ENCODE data around the gene STC2. TPM values are rescaled to one million over a fixed set of nuclear protein-coding genes. Genes with fewer than 3 reads are reported as not detected.

The STC2 gene
- total RNA-seq, 1 donor from 2014 or later: 2.6 TPM

DNA sequence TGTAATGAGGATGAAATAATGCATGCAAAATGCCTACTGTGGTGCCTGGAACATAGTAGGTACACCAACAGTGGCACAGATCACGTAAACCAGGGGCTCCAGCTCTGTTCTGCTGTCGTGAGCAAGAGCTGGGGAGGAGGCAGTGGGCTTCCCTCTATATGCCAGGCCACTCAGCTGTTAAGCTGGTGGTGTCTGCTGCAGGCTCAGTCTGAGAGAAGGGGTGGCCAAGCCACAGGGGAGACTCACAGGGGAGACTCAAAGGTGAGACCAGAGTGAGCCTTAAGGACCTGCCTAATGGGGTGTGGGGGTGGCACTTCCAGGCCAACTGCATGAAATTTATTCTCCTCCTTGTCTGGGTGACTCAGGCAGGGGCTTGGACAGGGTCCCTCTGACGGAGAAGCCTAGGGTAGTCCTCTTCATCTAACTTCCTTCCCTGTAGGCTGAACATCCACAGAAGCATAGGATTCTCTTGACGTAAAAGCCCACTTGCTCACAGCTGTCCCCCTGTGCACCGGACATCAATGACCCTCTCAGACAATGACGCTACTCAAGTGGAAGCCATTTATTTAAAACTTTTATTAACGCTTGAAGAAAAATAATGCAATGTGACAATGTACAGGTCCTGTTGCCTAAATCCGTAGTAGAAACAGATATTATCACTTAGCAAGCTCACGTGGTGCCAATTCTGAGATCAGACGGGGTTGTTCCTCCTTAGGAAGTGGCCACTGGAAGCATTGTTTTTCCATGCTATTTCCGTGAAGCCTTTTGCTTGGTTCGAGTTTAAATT, 13.9 kb downstream of the STC2 start:
- no peak overlapping the region for H3K27ac Mint-ChIP-seq (ENCODE audit: unreplicated experiment)
- H3K9me3 Mint-ChIP-seq: no peaks in the 10 kb centered on the region
- H3K36me3 Mint-ChIP-seq (ENCODE audit: low read depth): no peaks in the 10 kb centered on the region
- H3K27me3 Mint-ChIP-seq (ENCODE audit: low read depth): peaks cover 4% of the 10 kb centered on the region
- no peak overlapping the region for H3K4me3 Mint-ChIP-seq
- no peak for DNase-seq (ENCODE audit: low read depth, low spot score)
- TF ChIP-seq, protein P1, sequence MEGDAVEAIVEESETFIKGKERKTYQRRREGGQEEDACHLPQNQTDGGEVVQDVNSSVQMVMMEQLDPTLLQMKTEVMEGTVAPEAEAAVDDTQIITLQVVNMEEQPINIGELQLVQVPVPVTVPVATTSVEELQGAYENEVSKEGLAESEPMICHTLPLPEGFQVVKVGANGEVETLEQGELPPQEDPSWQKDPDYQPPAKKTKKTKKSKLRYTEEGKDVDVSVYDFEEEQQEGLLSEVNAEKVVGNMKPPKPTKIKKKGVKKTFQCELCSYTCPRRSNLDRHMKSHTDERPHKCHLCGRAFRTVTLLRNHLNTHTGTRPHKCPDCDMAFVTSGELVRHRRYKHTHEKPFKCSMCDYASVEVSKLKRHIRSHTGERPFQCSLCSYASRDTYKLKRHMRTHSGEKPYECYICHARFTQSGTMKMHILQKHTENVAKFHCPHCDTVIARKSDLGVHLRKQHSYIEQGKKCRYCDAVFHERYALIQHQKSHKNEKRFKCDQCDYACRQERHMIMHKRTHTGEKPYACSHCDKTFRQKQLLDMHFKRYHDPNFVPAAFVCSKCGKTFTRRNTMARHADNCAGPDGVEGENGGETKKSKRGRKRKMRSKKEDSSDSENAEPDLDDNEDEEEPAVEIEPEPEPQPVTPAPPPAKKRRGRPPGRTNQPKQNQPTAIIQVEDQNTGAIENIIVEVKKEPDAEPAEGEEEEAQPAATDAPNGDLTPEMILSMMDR (conservative IDR thresholded peaks at IDR 0.05): no peak
- peaks cover 33% of the 10 kb centered on the region for H3K4me1 Mint-ChIP-seq

DNA sequence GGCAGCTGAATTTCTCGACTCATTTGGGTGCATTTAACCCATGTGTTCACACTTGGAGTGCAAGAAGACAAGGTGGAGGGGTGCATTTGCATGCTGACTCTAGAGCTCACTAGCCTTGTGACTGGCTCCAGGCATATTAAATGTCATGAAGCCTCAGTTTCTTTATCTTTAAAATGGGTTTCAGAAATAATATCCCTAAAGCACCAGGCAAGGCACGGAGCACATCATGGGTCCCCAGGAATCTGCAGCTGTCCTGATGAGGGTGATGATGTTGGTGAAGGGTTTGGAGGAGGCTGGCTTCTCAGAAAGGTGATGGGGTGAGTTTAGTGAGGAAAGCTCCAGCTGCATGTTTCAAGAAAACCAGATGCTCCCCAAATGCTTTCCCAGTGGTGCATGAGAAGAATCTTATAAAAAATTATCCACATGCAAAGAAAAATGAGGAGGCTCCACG, 14.8 kb downstream of the STC2 start:
- no peak for DNase-seq (ENCODE audit: low read depth, low spot score)
- H3K27ac Mint-ChIP-seq (ENCODE audit: unreplicated experiment): no peak overlapping the region

DNA sequence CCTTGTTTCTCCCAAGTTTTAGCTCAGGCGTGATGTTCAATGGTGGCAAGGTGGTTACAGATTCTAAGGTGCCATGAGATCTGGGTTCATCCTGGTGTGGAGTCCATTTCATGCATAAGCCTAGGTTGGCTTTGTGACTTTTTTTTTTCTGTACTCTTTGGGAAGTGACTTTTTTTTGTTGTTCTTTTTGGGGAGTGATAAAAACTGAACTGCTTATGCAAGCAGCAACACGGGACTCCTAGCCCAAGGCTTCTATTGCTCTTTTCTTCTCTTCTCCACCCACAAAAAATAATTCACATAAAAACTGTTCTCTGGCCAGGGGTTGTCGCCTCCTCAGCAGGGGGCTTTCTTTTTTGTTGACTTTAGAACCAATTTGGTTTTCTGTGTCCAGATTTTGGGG, 15.4 kb downstream of the STC2 start:
- peaks cover 33% of the 10 kb centered on the region for H3K4me1 Mint-ChIP-seq
- TF ChIP-seq, protein P1 (conservative IDR thresholded peaks at IDR 0.05): no peak
- DNase-seq (ENCODE audit: low read depth, low spot score): no peak
- H3K9me3 Mint-ChIP-seq: peaks cover 6% of the 10 kb centered on the region
- no peak overlapping the region for H3K27ac Mint-ChIP-seq (ENCODE audit: unreplicated experiment)
- H3K4me3 Mint-ChIP-seq: no peak overlapping the region
- H3K36me3 Mint-ChIP-seq (ENCODE audit: low read depth): peaks cover 5% of the 10 kb centered on the region
- peaks cover 5% of the 10 kb centered on the region for H3K27me3 Mint-ChIP-seq (ENCODE audit: low read depth)

More for the DNA sequence above, 14.8 kb downstream of the STC2 start:
- Mint-ChIP-seq H3K36me3 (ENCODE audit: low read depth) (peaks cover 3% of the 10 kb centered on the region), H3K4me3 (no peak overlapping the region), H3K4me1 (peaks cover 33% of the 10 kb centered on the region), H3K27me3 (ENCODE audit: low read depth) (peaks cover 4% of the 10 kb centered on the region), H3K9me3 (peaks cover 2% of the 10 kb centered on the region)
- TF ChIP-seq, protein P1 (conservative IDR thresholded peaks at IDR 0.05): no peak

DNA sequence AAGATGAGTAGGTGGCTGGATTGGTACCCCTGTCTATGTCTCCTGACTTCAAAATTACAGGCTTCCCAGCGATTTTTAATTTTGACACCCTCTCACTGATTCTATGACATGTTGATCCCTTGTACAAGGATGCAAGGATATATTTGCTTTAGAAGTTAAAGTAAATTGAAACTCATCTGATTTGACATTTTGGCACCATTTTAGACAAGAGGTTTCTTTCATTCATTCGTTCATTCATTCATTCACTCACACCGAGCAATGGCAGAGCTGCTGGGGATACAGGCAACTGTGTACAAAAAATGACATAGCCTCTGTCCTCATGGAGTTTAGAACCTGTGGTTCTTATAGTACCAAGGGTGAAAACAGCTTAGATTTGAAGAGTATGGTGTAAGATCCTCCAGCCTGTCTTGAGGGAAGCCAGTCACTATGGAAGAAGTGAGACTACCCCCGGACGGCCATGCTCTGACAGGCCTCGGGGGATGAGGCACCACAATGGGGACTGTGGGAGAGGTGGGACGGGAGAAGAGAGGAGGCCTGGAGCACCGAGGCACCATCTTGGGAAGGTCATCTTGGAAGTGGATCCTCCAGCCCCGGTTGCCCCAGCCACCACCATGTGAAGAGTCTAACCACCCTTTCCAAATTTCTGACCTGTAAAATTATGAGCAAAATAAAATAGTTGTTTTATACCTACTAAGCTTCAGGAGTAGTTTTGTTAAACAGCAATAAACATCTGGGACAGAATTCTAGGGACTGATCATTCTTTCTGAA, 16.2 kb downstream of the STC2 start:
- Mint-ChIP-seq H3K9me3 (peaks cover 8% of the 10 kb centered on the region), H3K27me3 (ENCODE audit: low read depth) (peaks cover 6% of the 10 kb centered on the region), H3K4me3 (no peak overlapping the region), H3K4me1 (peaks cover 33% of the 10 kb centered on the region), H3K36me3 (ENCODE audit: low read depth) (peaks cover 5% of the 10 kb centered on the region), H3K27ac (ENCODE audit: unreplicated experiment) (no peak overlapping the region)
- no peak for DNase-seq (ENCODE audit: low read depth, low spot score)
- TF ChIP-seq, protein P1 (conservative IDR thresholded peaks at IDR 0.05): no peak

DNA sequence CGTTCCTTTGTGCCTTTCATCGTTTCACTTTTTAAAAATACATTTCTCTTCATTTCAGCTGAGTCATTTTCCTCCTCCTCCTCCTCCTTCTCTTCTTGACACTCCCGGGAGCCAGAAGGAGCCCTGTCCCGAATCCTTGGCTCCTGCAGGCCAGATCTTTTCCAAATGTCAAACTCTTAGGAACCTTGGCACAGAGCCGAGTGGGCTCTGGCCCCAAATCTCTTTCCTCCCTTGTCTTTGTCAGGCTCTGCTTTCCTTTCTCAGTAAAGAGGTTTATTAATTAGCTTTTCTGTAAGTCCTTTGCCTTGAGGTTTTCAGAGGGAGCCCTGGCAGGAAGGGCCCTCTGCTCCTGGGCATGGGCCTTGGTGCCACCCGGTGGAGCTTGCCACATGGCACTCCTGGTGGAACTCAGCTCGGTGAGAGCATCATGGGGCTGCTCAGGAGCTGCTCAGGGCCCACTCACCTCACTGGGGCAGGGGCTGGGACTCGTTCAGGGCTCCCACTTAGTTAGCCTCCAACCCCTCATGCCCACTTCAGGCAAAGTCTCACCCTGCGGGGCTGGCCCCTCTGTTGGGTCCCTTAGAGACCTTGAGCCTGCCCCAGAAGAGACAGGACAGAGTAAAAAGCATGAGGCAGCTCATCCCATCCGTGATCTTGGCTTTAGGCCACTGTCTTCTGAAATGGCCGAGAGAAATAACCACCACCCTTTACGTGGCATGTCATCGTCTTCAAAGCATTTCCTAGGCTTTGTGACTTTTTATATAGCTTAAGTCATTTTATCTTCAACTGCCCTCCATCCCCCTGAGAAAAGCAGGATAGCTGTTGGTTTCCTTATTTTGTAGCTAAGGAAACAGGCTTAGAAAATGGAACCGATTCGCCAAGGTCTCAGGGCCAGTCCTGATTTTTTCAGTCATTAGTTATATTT, 17.1 kb downstream of the STC2 start:
- DNase-seq (ENCODE audit: low read depth, low spot score): no peak
- peaks cover 3% of the 10 kb centered on the region for H3K27me3 Mint-ChIP-seq (ENCODE audit: low read depth)
- TF ChIP-seq, protein P1 (conservative IDR thresholded peaks at IDR 0.05): no peak

More for the DNA sequence above, 17.1 kb downstream of the STC2 start:
- no peak overlapping the region for H3K27ac Mint-ChIP-seq (ENCODE audit: unreplicated experiment)
- peaks cover 5% of the 10 kb centered on the region for H3K36me3 Mint-ChIP-seq (ENCODE audit: low read depth)
- peaks cover 27% of the 10 kb centered on the region for H3K4me1 Mint-ChIP-seq
- H3K4me3 Mint-ChIP-seq: no peak overlapping the region
- peaks cover 8% of the 10 kb centered on the region for H3K9me3 Mint-ChIP-seq

Data from neural crest cell (in vitro differentiated cells).